SK-N-SH treated with all-trans-retinoic acid at 6 μM for 48 hours (cell line): ENCODE data around the gene CEP120.

Source experiments
- ARNTL ChIP-seq: fragments of 450-650 bp; formaldehyde crosslinking; IDR thresholded peaks from 2 replicates; pipeline ENCODE4 v1.5.0; 2020; ENCODE audit warnings: low read depth, mild to moderate bottlenecking, moderate library complexity, borderline replicate concordance
- BACH2 ChIP-seq: fragments of 250-450 bp; sonication (Bioruptor Pico); IDR thresholded peaks from 2 replicates; pipeline ENCODE4 v1.9.0; 2021; ENCODE audit warnings: mild to moderate bottlenecking, borderline replicate concordance
- CSDC2 ChIP-seq: fragments of 250-450 bp; sonication (Bioruptor Pico); IDR thresholded peaks from 2 replicates; pipeline ENCODE4 v1.5.0; 2020; ENCODE audit warnings: mild to moderate bottlenecking, moderate library complexity
- ESRRG ChIP-seq: fragments of 250-450 bp; sonication (Bioruptor Pico); IDR thresholded peaks from 2 replicates; pipeline ENCODE4 v1.6.1; 2021; ENCODE audit warnings: mild to moderate bottlenecking
- PPARA ChIP-seq: fragments of 250-450 bp; sonication (Bioruptor Pico); IDR thresholded peaks from 2 replicates; pipeline ENCODE4 v1.5.0; 2020; ENCODE audit warnings: mild to moderate bottlenecking, borderline replicate concordance
- RARB ChIP-seq: fragments of 250-450 bp; sonication (Bioruptor Pico); IDR thresholded peaks from 2 replicates; pipeline ENCODE4 v1.8.0; 2021; ENCODE audit warnings: mild to moderate bottlenecking, moderate library complexity
- SNAI2 ChIP-seq: fragments of 250-450 bp; sonication (Bioruptor Pico); IDR thresholded peaks from 2 replicates; pipeline ENCODE4 v1.5.0; 2020; ENCODE audit warnings: mild to moderate bottlenecking, moderate library complexity
- TOX ChIP-seq: fragments of 250-450 bp; sonication (Bioruptor Pico); IDR thresholded peaks from 2 replicates; pipeline ENCODE4 v1.8.0; 2021; ENCODE audit warnings: mild to moderate bottlenecking, moderate library complexity, borderline replicate concordance
- ZFP3 ChIP-seq: fragments of 250-450 bp; sonication (Bioruptor Pico); IDR thresholded peaks from 2 replicates; pipeline ENCODE4 v1.5.0; 2020; ENCODE audit warnings: mild to moderate bottlenecking, moderate library complexity
- ZFP30 ChIP-seq: fragments of 450-650 bp; formaldehyde crosslinking; IDR thresholded peaks from 2 replicates; pipeline ENCODE4 v1.5.0; 2022; ENCODE audit warnings: mild to moderate bottlenecking, moderate library complexity
- ZNF70 ChIP-seq: fragments of 450-650 bp; formaldehyde crosslinking; IDR thresholded peaks from 2 replicates; pipeline ENCODE4 v1.5.0; 2020; ENCODE audit warnings: mild to moderate bottlenecking, moderate library complexity
- TF ChIP-seq, protein P1 (sequence below): fragments of 250-450 bp; sonication (Bioruptor Pico); IDR thresholded peaks from 2 replicates; pipeline ENCODE4 v1.8.0; 2020; ENCODE audit warnings: mild to moderate bottlenecking, moderate library complexity, borderline replicate concordance
- TF ChIP-seq, protein P2 (sequence below): fragments of 250-450 bp; sonication (Bioruptor Pico); IDR thresholded peaks from 2 replicates; pipeline ENCODE4 v1.8.0; 2021; ENCODE audit warnings: low read depth, mild to moderate bottlenecking, moderate library complexity, borderline replicate concordance

DNA sequence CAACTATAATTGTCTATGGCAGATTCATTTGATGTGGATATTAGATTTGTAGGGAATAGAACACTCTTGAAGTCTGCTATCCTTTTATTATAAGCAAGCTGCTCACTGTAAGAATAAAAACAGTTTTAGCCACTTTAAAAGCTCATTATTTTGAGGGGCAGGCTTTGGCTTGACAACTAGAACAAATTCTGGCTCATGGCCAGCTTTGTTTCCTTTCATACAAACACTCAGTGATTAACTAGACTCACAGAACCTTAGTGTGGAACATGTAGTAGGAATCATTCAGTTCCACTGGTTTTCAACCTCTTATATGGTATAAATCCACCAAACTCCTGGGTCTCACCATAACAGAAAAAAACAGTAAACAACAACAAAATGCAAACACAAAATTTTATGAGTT lies 27.4 kb upstream of the CEP120 start:
- no peak for TF ChIP-seq CSDC2 (CRISPR knock-in tag)
- TF ChIP-seq ZNF70 (CRISPR knock-in tag): no peak
- TF ChIP-seq, protein P1, sequence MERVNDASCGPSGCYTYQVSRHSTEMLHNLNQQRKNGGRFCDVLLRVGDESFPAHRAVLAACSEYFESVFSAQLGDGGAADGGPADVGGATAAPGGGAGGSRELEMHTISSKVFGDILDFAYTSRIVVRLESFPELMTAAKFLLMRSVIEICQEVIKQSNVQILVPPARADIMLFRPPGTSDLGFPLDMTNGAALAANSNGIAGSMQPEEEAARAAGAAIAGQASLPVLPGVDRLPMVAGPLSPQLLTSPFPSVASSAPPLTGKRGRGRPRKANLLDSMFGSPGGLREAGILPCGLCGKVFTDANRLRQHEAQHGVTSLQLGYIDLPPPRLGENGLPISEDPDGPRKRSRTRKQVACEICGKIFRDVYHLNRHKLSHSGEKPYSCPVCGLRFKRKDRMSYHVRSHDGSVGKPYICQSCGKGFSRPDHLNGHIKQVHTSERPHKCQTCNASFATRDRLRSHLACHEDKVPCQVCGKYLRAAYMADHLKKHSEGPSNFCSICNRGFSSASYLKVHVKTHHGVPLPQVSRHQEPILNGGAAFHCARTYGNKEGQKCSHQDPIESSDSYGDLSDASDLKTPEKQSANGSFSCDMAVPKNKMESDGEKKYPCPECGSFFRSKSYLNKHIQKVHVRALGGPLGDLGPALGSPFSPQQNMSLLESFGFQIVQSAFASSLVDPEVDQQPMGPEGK (CRISPR knock-in tag): no peak
- TF ChIP-seq PPARA (CRISPR knock-in tag): no peak
- TF ChIP-seq RARB (CRISPR knock-in tag): no peak
- no peak for TF ChIP-seq BACH2
- no peak for TF ChIP-seq ESRRG (CRISPR knock-in tag)
- TF ChIP-seq SNAI2 (CRISPR knock-in tag): no peak
- no peak for TF ChIP-seq ARNTL (CRISPR knock-in tag)
- TF ChIP-seq TOX (CRISPR knock-in tag): no peak
- no peak for TF ChIP-seq ZFP3 (CRISPR knock-in tag)
- TF ChIP-seq ZFP30 (CRISPR knock-in tag): no peak
- TF ChIP-seq, protein P2, sequence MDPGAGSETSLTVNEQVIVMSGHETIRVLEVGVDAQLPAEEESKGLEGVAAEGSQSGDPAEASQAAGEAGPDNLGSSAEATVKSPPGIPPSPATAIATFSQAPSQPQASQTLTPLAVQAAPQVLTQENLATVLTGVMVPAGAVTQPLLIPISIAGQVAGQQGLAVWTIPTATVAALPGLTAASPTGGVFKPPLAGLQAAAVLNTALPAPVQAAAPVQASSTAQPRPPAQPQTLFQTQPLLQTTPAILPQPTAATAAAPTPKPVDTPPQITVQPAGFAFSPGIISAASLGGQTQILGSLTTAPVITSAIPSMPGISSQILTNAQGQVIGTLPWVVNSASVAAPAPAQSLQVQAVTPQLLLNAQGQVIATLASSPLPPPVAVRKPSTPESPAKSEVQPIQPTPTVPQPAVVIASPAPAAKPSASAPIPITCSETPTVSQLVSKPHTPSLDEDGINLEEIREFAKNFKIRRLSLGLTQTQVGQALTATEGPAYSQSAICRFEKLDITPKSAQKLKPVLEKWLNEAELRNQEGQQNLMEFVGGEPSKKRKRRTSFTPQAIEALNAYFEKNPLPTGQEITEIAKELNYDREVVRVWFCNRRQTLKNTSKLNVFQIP (CRISPR knock-in tag): no peak
